Left renal cortex interstitium (tissue), 4 donors: ENCODE data around the gene JAKMIP2. TPM values are rescaled to one million over a fixed set of nuclear protein-coding genes. Genes with fewer than 3 reads are reported as not detected.
"Not testable (repeated sequence)": the region's sequence is repeated elsewhere in the genome, so short reads cannot be mapped to it uniquely, and the experiment has no call there.

Source experiments
- DNase-seq, 4 donors: peaks; one replicate each; pipeline ENCODE4 v3.0.0-alpha.2; 2013; ENCODE audit warnings: low read depth in 4 of 4, low spot score in 2 of 4, missing footprints in 1 of 4
- polyA plus RNA-seq, 4 donors: library from polyadenylated mRNA; unstranded; fragments of 120-200 nt; gene quantifications; one replicate each; pipeline ENCODE4 v1.2.1, GENCODE V29; 2013; ENCODE audit not compliant: insufficient read length in 4 of 4

JAKMIP2 gene
- polyA plus RNA-seq, 4 donors, result 3.5 to 6.6 (median 4.6) TPM

DNA sequence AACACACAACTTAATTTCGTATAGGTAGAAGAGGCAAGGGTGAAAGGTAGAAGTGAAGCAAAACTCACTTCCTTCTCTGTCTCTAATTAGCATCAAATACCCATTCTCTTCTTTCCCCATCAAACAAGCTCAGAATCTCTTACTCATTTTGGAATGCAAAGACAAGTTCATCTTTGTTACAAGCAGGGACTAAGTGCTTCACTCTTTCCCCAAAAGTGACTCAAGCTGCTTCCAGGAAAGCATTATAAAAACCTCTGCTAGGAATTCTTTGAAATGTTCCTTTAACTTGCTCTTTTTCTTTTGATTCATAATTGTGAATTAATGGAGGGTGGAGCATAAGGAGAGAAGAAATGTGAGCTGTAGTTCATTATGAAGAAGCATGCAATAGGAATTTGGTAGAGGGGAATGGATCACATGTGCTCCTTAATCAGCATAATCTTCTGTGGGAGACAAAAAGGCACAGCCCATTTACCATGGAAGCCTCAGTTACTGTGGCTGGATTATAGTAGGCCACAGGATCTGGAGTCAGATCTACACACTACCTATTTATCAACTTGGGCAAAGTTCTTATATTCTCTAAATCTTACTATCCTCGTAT lies 163.1 kb downstream of the JAKMIP2 start:
- no peak for DNase-seq

DNA sequence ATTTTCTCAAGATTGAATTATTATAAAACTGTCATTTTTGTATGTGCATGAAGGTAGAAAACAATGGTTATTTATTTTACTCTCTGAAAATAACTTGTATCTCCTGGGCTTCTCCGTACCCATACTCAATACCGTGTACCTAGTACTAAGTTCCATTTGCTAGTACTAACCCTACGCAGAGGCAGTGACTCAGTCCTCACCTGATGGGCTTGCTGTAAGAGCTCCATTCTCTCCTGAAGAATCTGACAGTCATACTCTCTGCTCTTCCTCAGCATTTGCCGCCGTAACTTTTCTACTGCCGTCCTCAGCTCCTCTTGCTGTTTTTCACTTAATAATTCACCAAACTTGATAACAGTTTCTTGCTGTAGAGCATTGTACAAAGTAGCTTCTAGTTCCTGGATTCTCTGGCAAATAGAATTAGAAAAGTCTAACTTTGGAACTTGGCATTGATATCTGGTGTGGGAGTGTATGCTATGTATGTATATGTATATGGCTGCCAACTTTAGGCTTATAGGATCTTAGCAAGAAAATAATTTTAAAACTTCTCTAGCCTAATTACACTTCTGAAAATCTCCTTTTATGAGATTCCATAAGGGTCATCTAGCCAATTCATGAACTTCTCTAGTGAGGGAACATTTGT lies 164.7 kb downstream of the JAKMIP2 start:
- no peak for DNase-seq

DNA sequence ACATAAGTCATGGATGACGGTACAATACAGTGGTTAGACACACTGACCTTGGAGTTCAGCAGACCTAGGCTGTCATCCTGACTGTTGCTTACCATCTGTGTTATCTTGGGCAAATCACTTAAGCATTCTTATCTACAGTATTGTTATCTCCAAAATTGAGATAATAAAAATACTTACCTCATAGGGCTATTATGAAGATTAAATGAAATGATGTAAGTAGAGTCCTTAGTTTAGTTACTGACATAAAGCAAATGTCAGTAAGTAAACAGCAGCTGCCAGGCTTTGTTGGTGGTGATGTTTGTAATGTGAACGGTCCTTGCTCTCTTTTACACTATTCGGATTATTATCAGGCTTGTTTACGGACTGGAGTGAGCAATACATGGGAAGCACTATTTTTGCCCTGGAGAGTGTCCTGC lies 165.3 kb downstream of the JAKMIP2 start:
- DNase-seq, result no peak

DNA sequence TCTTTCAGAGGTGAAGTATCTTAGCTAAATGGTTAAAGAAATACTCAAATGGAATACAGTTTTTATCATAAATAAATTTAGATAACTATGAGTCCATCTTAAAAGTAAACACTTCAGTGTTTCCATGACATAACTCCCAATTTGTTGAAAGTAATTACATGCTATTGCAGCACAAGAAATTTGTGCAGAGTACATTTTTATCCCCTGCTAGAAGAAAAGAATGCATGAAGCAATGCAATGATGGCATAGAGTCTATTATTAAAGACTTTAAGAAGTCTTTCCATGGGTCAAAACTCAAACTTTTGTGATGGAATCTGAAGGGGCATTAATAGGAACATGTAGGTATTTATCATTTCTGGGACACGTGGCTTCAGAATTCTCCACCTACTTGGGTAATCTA lies 166.1 kb downstream of the JAKMIP2 start:
- DNase-seq, result no peak

DNA sequence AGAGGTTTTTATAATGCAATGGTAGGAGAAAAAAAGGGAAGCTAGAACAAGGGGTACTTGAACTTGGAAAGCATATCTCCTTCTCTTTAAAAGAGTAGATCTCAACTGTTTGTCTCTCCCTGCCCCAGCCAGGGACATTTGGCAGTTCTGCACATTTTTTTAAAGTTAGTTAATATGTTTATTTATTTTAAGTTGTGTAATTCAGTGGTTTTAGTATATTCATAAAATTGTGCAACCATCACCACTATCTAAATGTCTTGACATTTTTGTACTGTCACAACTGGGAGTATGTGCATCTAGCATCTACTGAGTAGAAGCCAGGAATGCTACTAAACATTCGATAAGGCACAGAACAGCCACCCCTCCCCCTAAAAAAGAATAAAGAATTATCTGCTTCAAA lies 169.2 kb downstream of the JAKMIP2 start:
- no peak for DNase-seq

DNA sequence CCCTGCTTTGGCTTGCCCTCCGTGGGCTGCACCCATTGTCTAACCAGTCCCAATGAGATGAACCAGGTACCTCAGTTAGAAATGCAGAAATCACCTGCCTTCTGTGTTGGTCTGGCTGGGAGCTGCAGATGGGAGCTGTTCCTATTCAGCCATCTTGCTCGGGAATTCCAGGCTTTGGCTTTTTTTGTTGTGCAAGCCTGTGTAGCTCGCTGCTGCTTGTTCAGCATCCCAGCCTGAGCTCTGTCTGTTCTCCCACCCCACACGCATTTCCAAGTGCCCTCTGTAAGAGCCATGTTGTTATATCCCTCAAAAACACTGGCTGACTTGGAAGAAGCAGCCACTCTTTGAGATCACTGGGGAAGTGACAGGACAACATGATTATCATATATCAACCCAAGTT lies 171.0 kb downstream of the JAKMIP2 start:
- no peak for DNase-seq

DNA sequence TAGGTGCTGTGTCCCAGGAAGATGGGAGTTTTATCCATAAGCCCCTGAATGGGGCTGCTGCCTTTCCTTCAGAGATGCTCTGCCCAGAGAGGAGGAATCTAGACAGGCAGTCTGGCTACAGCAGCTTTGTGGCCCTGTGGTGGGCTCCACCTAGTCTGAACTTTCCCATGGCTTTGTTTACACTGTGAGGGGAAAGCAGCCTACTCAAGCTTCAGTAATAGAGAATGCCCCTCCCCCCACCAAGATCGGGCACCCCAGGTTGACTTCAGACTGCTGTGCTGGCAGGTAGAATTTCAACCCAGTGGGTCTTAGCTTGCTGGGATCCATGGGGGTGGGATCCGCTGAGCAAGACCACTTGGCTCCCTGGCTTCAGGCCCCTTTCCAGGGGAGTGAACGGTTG lies 171.7 kb downstream of the JAKMIP2 start:
- no peak for DNase-seq

DNA sequence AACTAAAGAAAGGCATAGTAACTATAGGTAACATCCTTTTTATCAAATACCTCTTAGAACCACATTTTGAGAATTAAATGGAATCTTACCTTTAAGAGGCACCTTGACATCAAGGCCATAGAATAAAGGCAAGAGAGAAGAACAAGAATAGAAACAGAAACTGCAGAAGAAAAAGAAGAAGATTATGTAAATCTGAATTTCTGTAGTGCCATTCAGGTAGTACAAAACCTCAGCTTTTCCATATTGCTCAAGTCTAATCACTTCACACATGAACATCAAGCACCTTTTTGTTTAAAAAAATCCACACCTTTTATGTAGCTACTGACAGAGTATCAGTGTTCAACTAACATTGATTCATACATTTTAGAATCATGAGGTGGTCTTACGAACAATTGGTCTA lies 180.9 kb downstream of the JAKMIP2 start:
- DNase-seq, result no peak

DNA sequence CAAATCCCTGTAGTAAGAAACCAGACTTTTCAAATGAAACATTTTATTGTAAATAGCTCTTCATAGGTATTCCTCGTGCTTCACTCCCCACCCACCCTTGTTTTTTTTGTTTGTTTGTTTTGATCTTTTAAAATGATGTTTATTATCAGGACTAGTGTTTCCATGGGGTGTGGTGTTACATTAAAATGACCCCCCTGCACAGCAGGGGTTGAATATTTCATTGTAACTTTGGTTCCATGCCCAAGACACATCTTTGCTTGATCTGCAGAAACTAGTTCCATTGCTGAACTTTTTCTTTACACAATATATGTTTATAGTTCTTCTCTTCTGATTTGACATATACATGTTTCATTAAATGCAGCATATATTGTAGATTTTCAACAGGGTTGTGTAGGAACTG lies 191.4 kb downstream of the JAKMIP2 start:
- DNase-seq, result no peak

DNA sequence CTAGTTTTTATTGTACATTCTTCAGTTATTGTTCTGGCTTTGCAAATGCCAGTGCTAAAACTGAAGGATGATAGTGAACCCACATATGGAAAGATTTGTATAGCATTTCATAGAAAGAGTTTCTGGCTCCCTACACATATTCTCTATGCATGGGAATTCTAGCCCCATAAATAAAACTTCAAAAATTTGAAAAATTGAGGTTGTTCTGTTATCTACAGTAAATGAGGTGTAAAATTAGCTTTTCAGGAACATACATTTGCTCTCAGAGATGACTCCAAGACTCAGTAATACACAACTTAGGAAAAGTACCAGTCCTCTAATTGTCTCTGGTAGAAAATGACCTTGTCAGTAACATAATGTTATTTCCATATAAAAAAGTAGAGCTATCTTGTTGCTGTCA lies 192.4 kb downstream of the JAKMIP2 start:
- no peak for DNase-seq

DNA sequence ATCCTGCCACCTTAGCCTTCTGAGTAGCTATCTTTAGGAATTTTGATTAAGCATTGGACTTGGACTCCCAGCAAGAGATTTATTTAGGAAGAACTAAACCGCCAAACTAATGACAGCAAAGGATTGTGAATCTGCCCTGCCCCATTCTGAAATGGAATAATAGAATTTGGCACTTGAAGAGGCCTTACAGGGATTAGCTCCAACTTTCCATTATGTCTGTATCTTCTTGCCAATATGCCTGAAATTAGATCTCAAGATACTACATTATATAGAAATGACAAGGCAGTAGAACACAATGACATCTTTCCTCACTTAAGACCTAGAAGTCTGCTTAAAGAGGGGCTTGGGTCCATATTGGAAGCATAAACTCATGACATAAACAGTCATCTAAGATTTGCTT lies 195.7 kb downstream of the JAKMIP2 start:
- DNase-seq, result no peak

DNA sequence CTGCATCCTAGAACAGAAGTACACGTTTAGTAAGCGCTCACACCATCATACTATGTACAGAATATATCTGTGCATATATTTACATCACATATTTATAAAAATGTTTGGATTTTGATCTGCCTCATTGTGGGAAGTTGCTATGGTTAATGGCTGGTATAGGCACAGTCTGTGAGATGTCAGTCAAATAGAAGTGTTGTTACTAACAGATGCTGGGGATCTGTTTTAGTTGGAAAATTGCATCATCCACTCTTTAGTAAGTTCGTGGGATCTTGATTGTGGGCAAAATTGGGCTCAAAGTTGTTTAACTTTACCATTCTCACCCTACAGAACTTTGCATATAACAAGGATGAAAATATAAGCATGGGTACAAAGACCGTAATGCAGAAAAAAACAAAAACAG lies 196.3 kb downstream of the JAKMIP2 start:
- DNase-seq, result no peak

DNA sequence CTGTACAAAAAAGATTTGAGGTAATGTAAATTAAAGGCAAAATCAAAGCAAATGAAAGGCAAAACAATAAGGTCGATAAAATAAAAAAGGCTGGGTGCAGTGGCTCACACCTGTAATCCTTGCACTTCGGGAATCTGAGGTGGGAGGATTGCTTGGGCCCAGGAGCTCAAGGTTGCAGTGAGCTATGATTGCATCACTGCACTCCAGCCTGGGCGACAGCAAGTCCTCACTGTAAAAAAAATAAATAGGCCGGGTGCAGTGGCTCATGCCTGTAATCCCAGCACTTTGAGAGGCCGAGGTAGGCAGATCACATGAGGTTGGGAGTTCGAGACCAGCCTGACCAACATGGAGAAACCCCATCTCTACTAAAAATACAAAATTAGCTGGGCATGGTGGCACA lies 200.3 kb downstream of the JAKMIP2 start:
- DNase-seq, result not testable (repeated sequence)

DNA sequence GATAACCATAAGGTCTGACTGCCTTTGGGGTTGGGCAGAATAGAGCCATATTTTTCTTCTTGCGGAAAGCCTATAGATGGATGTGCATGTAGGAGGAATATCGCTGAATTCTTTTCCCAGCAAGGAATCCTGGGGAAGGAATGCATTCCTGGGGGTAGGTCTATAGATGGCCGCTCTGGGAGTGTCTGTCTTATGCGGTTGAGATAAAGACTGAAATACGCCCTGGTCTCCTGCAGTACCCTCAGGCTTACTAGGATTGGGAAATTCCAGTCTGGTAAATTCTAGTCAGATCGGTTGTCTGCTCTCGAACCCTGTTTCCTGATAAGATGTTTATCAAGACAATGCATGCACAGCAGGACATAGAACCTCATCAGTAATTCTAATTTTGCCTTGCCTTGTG lies 202.1 kb downstream of the JAKMIP2 start:
- not testable (repeated sequence) for DNase-seq

DNA sequence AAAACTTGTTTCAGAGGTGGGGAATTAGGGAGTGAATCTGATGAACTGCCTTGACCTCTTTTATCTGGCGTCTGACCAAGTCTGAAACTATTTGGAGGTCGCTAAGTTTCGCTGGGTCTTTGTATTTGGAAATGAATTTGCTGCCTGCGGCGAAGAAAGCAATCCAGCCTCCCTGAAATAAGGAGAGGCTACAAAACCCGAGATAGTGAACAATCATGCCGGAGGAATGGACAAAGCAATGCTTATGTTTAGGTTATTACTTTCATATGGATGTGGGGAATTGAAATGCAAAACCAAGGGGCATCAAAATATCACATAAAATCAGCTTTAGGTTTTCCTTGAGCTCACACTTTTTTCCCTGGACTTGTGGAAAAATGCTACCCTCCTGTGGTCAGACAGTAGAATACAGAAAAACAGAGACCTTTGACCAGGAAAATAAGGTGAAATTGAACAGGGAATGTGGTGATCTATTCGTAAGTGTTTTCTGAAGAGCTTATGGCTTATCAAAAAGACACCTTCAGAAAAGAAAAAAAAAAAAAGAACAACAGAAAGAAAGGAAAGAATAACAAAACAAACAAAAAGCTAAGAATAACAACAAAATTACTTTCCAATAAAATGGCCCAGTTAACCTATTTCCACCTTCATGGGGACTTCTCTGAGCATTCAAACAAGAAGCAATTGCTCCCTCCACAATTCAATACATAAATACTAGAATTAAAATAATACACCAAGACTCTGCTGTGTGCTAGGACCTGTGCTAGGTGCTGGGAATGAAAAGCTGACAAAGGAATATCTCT lies 204.1 kb downstream of the JAKMIP2 start:
- DNase-seq, result peak in 2 of 4 donors; percentile 16 to 34

DNA sequence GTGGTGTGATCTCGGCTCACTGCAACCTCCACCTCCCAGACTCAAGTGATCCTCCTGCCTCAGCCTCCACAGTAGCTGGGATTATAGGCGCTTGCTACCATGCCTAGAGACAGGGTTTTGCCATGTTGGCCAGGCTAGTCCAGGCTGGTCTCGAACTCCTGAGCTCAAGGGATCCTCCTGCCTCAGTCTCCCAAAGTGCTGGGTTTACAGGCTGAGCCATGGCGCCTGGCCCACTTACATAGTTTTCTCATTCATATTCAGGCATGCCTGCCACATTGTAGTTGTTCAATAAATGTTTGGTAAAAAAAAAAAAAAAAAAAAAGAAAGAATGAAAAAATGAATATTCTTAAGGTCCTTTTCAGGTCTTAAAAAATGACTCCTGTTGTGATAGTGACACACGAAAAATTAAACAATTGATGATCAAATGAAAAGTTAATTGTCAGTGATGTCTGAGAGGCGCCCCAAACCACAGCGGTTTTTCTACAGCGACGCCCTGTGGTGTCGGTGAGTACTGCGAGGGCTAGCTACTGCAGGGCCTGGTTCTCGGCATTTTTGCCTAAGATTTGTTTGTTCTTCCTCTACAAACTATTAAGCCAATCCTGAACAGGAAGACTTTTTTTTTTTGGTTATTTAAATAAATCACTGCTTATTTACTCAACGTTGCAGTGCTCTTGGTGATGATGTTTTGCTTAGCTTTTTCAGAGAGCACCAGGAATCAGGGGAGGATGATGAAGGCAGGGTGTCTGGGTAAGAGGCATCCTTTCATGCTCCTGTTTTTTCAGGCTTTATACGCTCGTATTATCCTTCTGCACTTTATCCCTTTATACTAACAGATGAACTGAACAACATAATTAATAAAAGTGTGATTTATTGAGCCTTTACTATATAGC lies 205.6 kb downstream of the JAKMIP2 start:
- DNase-seq, result peak in 1 of 4 donors; percentile 23

DNA sequence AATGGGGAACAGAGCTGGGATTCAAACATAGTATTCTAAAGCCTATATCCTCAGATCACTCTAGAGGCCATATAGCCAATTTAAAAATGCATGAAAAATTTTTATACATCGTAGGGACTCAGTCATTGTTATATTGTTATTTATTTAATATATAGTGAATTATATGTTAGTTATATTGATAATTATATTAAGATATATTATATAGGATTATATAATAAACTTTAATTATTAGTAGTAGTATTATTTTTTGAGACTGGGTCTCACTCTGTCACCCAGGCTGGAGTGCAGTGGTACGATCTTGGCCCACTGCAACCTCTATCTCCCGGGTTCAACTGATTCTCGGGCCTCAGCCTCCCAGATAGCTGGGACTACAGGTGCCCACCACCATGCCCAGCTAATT lies 206.9 kb downstream of the JAKMIP2 start:
- no peak for DNase-seq

DNA sequence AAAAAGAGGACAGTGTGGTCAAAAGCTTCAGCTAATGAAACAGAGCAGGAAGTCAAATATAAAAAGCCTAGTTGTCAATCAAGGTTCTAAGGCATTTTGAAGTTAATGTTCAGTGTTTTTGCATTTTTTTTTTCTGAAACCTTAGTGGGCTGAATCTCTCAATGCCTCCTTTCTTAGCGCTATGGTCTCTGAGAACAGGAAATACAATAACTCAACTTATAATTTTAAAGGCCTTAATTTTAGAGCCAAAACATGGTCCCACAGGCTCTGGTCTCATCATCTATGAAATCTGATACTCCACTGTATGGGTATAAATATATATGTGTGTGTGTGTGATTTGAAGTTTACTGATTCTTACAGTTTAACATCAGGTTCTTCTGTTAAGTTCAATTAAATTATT lies 209.3 kb downstream of the JAKMIP2 start:
- no peak for DNase-seq

DNA sequence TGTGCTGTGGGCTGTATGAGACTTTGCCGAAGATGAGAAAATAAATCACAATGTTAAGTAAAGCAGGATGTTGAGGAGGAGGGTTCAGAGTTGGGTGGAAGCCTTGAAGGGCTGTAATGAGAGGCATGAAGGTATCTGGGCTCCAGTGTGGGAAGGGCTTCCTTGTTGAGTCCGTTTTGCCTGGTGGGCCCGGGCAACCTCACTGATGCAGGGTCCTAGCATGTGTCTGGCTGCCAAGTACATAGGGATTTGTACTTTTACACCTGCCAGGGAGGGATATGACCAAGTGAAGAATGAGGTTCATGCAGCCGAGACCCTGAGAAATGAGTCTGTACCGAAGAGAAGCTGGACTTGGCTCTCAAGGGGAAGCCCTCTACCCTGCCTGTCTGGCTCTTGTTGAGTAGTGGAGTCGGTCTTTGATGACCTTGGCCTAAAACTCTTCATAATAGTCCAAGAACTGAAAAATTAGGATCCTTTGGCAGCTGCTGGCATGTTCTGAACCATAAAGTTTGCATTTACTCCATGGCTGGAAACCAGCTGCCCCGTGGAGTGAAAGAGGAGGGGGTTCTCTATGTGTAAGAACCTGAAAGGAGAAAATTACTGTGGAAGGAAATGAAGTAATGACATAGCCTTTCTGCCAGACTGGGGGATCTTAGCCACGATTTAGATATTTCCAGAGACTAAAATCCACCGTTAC lies 213.7 kb downstream of the JAKMIP2 start:
- no peak for DNase-seq

DNA sequence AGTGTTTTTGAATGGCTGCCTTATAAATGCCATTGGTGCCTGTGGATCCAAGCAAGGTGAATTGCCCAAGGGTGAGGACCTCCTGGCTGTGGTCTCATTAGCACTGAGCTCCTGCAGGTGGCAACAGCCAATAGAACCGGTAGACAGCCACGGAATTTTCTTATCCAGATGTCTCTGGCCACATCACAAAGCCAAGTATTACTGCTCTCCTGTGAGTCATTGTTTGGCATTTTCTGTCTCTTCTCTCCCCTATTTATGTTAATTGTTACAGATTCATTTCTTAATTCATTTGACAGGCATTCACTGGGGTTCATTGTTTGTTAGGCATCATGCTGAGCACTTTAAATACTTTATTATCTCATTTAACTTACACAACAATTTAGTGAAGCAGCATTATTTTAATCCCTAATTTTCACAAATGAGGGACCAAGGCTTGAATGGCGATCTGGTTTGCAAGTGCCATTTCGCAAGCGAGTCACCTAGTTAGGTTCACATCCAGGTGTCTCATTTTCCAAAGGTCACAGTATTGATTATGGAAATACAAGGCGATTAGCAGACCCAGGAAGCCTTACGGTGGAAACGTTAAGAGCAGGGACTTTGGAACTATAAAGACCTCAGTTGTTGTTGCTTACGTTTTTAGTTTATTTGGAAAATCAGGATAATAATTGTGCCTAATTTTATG lies 214.5 kb downstream of the JAKMIP2 start:
- no peak for DNase-seq
